Stimulated activated naive CD4-positive, alpha-beta T cell (primary cell): ENCODE measurements around the gene ZNF764.
"Not testable (repeated sequence)": the region's sequence is repeated elsewhere in the genome, so short reads cannot be mapped to it uniquely, and the experiment has no call there.

Experiments
- DNase-seq, 6 experiments: peaks; one replicate each; lab custom pipeline; 2025; lab: John Stamatoyannopoulos, UW

Gene ZNF764

DNA sequence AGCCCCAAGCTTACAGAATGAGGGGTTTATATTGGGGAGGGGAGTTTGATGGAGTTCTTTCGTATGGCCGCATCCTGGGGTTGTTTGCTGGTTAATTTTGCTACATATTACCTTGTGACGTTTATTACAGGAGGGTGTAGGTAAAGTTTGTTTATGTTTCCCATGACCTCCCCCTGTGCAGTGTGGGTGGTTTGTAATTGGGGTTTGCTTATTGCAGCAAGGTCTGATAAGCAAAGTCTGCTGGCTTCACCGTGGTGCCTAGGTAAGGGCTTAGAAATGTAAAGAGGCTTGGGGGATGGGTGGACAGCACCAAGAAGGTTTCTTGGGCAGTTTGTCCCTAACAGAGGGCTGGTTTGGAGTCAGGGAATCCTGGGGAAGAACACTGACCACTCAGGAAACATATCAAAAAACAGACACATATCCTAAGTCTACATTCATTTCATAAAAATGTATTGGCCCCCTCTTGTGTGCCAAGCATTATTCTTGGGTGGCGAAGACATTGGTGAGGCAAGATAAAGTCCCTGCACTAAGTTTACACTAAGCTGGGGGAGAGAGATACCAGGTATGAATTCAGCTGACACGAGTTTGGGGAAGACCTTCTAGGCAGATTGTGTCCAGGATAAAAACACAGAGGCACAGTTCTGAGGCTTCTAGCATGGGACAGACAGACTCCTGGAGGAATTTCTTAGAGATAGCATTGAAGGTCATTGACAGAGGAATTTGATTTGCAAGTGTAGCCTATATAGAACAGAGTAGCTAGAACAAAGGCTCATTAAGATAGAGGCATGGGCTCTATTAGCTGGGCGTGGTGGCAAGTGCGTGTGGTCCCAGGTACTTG, 9.5 kb downstream of the ZNF764 start:
- DNase-seq = no peak

DNA sequence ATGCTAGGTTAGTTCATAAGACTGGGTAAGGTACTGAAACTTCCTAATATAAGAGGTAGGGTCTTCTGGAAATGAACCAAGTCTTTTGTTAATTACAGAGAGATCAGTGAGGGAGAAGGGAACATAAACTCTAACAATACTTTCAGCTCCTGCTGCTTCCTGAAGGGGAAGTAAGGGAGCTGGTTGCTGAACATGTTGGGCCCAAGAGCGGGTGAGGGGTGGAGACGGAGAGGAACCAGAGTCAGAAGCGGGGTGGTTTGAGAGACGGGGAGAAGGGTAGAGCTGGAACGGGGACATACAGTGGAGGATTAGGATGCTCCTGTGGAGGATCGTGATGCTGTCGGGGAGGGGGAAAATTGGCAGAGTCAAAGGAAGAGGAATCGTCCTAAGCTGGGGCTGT, 12.1 kb downstream of the ZNF764 start:
- no peak for DNase-seq

DNA sequence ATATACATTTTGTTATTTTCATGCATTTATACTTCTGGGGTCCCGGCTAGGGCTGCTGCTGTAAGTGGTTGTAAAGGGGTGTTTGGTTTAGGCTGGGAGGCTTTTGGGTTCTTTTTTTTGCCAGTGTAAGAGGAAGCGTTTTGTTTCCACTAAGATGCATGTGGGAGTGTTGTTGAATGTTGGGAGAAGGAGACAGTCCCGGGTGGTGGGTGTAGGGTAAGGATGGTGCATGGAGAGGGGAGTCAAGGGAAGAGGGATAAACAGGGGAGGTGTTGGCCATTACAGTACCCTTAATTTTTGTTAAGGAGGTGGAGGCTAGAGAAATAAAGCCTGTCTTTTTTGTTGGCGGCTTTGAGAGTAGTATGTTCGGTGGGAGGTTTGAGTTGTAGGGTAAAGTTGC, 15.1 kb downstream of the ZNF764 start:
- no peak for DNase-seq

DNA sequence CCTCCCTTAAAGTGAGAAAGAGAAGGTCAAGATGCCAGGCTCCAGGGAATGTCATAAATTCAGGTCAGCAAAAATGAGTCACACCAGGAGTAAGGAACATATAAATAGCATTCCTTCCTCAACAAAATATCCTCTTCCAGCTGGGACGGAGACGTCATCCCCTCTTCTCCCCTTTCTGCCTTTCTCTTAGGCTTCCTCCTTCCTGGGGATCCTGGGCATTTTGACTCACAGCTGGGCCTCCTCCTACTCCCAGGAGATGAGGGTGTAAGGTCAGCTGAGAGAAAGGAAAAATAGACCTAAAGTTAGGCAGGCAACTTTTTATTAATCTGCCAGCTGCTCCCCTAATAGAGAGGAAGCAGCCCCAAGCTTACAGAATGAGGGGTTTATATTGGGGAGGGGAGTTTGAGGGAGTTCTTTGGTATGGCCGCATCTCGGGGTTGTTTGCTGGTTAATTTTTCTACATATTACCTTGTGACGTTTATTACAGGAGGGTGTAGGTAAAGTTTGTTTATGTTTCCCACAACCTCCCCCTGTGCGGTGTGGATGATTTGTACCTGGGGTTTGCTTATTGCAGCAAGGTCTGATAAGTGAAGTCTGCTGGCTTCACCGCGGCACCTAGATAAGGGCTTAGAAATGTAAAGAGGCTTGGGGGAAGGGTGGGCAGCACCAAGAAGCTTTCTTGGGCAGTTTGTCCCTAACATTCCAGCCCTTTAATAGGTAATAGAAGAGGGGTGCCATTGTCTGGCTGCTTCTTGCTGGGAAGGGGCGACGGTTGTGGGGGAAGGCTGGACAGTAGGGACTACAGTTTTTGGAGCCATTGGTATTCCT, 16.5 kb downstream of the ZNF764 start:
- DNase-seq = no peak

DNA sequence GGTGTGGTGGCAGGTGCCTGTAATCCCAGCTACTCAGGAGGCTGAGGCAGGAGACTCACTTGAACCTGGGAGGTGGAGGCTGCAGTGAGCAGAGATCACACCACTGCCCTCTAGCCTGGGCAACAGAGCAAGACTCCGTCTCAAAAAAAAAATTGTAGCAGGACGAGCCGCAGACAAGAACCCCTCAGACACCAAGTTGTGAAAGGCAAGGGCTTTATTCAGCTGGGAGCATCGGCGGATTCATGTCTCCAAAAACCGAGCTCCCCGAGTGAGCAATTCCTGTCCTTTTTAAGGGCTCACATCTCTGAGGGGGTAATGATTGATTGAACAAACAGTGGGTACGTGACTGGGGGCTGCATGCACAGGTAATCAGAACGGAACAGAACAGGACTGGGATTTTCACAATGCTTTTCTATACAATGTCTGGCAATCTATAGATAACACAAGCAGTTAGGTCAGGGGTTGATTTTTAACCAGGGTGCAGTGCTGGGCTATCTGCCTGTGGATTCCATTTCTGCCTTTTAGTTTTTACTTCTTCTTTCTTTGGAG, 17.2 kb downstream of the ZNF764 start:
- not testable (repeated sequence) for DNase-seq

DNA sequence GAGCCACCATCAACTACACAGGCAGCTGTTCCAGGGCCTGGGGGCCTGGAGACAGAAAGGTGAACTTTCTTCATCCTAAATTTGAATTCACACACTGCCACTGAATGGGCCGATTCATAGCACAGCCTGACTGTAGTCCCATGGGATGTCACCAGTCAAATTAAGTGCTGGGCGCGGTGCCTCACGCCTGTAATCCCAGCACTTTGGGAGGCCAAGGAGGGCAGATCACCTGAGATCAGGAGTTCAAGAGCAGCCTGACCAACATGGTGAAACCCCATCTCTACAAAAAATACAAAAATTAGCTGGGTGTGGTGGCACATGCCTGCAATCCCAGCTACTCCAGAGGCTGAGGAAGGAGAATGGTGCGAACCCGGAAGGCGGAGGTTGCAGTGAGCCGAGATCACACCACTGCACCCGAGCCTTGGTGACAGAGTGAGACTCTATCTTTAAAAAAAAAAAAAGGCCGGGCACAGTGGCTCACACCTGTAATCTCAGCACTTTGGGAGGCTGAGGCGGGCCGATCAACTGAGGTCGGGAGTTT, 18.1 kb downstream of the ZNF764 start:
- DNase-seq = not testable (repeated sequence)

DNA sequence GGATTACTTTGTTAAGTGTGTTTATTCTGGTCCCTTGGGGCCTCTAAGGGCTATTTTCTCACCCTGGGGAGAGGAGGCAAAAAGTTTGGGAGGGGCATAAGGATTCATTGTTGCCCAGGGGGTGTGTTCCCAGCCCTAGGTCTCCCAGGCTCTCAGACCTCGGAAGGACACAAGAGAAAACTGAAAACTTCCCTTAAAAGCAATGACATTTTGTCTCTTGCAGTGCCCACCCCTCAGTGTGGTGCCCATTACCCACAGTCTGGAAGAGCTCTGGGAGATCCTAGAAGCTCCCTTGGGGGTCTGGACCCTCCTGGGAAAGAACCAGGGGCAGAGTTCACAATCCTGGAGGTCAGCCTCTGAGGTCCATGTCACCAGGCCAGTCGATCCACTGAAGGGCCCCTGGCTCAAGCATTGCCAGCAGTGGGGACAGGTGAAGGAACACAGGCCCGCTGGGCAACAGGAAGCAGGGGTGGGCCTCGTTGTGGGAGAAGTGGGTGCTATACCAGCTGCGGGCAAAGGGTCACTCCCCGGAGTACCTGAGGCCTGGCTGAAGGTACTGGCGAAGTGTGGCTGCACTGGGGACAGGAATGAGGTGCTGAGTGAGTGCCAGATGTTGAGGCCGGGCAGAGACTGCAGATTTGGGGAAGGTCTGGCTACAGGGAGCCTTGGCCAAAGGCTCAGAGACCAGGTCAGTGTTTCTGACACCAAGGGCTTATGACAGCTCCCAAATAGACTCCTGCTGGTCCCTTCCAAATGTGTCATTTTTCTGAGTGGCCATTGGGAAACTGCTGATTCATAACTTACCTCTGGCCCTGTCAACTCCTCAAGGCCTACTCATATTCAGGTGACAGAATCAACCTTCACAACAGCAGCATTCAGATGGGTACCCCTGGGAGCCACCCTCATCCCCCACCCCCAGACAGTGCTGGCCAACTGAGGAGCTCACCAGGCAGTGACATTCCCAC, 18.9 kb downstream of the ZNF764 start:
- no peak for DNase-seq

DNA sequence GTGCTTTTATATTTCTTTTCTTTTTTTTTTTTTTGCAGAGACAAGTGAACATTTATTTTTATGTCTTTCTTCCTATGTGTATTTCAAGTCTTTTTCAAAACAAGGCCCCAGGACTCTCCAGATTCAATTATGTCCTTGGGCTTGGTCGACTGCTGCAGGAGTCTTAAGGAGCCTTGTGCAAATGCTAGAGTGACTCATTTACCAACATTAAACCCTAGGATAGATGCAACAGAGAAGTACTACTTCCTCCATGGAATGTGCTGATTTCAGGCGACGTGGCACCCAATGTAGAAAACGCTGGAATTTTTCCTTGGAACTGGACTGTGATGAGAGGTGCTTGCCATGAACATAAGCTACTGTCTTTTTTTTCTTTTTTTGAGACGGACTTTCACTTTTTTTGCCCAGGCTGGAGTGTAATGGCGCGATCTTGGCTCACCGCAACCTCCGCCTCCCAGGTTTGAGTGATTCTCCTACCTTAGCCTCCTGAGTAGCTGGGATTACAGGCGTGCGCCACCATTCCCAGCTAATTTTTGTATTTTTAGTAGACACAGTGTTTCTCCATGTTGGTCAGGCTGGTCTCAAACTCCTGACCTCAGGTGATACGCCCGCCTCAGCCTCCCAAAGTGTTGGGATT, 21.7 kb downstream of the ZNF764 start:
- DNase-seq = not testable (repeated sequence)

DNA sequence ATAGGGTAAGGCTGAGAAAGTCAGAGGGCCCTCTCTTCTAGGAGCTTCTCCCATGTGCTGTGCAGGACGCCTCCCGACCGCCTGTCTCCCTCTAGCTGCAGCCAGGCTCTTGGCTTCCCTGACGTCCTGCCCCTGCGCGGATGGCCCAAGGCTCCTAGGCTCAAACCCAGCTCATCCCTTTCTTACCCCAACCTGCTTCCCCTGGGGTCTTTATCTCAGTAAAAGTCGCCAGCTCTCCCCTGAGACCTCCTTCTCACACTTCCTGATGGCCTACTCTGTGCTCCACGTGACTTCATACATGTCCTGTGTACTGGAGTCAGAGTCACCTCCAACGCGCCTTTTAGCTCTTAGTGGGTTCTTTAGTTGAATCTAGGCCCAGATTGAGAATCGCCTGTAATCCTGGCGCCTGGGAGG, 22.4 kb downstream of the ZNF764 start:
- DNase-seq = peak; percentile 30 to 54 (median 44)

DNA sequence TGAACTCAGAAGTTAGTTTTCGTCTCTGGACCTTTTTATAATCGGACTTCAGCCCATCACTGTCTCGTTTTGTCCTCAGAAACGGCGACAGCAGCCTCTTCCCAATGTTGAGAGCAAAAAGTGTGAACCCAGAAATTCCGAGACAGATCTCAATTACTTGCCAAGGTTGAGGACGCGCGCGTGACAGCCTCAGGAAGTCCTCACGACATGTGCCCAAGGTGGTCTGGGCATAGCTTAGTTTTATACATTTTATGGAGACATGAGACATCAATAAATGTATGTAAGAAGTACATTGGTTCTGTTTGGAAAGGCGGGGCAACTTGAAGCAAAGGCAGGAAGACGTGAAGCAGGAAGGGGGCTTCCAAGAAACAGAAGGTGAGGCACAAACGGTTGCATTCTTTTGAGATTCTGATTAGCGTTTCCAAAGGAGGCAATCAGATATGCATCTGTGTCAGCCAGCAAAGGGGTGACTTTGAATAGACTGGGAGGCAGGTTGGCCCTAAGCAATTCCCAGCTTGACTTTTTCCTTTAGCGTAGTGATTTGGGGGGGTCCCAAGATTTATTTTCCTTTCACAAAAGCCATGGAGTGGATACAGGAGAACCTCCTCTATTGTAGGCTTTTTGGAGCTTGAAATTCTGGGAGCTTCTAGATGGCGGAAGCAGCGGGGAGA, 22.9 kb downstream of the ZNF764 start:
- peak in 1 of 6 experiments; percentile 42 for DNase-seq

DNA sequence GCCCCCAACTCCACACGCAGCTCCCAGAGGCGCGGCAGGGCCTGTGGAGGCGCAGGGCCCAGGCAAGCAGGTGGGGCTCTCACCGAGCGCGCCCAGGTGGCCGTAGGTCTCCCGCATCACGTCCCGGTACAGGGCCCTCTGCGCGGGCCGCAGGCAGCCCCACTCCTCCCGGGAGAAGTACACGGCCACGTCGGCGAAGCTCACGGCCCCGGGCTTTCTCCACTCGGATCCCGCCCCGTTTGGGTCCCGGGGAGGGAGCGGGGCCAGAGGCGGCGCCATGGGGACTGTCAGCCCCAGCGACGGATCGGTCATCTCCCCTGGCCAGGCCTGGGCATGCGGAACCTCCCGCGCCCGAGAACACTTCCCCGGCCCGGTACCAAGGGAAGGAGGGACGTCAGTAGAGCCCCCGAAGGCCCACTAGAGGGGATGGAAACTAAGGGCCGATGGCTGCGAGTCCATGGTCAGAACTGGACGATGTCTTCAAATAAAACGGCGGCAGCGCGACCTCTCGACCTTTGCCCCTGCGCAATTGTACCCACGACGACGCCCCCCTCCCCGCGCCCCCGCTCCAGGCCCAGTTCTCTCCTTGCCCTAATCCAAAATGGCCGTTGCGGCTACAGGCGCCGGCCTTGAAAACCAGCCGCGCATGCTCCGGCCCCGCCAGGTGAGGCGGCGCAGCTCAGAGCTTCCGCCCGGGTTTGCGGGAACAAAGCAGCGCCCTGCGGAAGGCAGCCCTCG, 23.6 kb downstream of the ZNF764 start, which contains the start of gene ZNF747:
ZNF747 (minus strand) TSS at position 491 of the 738 bp plus-strand sequence; CDS start at position 312, 179 bp downstream.
- DNase-seq = peak; percentile 80 to 91 (median 88)

DNA sequence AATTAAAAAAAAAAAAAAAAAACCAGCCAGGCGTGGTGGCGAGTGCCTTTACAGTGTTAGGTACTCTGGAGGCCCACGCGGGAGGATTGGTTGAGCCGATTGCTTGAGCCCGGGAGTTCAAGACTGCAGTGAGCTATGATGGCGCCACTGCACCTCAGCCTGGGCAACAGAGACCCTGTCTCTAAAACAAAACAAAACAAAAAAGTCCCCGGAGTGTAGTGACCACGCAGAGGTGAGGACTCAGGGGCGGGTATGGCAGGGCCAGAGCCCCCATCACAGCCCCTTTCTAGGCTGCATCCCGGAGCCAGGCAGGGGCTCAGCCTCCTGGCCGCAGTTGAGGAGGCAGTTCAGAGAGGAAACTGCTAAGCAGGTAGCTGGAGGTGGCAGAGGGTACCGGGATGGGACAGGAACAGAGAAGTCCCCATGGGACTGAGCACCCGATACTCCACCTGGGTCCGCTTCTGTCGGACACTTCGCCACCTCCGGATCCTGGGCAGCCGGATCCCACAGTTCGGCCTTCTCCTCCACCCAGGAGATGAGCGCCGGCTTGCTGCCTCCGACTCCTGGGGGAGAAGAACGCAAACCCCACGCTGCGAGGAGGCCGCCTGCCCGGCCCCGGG, 24.3 kb downstream of the ZNF764 start:
- peak in 1 of 6 experiments; percentile 54 for DNase-seq

DNA sequence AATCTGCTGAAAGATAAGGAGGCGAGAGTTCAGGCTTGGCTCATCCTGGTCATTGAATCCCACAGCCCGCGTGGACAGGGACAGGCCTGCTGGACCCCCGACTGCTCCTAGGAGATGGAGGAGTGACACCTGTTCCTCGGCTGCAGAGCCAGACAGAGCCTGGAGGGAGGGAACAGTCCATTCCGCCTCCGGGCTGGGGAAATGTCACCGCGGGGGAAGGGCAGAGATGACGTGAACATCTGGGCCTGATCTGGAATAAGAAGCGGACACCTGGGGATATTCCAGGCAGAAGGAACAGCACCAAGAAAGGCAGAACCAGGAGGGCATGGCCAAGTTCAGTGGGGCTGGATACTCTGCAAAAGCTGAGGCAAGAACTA, 25.0 kb downstream of the ZNF764 start:
- no peak for DNase-seq

DNA sequence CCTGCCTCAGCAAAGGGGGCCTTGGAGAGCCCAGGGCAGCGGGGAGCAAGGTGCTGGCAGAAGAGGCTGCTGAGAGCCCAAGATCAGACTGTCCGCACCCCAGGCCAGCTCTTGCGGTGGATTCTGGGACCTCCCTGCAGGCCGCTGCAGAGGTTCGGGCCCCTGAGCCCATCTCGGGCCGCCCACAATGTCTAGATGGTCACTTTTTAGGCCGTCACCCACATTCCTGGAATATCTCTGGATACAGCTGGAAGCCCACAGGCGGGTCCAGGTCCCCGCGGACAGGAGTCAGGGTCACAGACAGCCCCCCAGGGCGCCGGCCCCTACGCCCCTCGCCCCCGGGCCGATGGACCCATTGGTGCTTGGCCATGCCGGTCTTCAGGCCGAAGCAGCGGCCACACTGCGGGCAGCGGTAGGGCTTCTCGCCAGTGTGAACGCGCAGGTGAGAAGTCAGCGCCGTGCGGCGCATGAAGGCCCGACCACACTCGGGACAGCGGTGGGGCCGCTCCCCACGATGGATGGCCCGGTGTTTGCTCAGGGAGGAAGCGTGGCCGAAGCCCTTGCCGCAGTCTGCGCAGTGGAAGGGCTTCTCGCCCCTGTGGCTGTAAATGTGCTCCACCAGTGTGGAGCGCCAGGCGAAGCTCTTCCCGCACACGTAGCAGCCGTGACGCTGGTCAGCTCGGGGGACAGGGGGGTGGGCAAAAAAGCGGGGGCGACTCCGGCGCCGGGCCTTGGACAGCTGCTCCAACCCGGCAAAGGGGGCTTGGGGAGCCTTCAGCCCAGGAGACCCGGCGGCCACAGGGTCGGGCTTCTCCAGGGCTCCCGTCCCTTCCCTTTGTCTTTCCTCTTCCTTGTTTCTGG, 25.7 kb downstream of the ZNF764 start:
- no peak for DNase-seq

DNA sequence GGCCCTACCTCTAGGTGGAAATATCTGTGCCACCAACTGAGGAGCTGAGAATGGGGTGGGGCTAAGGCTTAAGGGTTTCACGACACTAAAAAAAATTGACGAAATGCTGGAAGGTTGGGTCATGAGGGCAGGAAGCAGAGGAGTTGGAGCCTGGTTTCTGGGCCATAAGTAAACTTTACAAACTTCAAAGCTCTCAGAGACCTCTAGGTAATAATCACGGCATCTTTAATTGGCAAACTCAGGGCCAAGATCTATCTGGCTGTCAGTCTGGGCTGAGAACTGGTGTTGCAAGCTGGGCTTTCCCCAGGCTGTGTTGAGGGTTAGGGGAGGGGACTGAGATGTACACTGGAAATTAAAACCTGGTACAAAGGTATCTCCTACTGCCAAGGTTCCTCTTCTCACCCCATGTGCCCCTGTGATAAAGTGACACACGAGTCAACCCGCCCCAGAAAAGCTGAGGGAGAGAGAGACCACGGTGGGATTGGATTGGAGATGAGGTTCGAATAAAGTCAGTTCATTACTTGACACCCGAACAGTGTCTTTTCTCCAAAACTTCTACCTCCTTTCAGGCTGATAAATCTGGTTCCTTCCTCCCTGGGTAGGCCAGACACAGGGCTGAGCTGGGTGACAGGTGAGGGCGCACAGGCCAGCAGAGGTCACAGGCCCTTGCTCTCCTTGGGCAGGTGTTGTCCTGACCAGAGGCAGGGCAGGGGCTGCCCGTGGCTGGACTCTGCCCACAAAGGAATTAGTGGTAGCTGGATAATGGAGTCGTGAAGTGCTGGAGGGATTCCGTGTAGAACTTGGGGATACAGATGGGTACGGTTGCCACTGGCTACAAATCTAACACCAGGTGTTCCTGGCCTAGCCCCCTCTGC, 27.8 kb downstream of the ZNF764 start:
- DNase-seq = peak in 3 of 6 experiments; percentile 9 to 31 (median 17)

DNA sequence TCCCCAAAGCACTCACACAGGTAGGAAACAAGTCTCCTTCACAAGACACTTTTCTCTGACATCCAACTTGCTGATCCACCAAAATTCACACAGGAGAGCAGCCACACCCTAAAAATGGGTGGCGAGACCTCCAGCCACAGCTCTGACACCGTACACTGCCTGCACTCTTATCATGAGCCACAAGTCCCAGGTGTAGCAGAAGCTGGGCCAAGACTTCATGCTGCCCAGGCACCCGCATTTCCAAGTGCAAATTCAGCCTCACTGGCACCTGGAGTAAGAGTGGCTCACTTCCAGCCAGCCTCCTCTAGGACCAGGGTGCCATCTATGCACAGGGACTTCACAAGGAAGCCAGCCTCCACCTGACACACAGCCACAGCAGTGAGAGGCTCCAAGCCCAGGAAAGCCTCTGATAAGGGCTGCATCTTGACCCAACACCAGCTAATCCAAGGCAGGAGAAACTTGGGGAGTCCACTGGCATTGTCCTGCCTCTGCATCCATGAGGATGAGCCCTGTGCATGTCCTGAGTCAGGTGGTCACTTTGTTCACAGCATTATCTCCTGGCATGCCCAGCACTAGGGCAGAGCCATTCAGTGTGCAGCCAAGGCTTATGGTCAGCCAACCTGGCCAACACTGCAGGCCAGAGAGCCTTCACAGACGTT, 29.2 kb downstream of the ZNF764 start:
- DNase-seq = no peak
